Common myeloid progenitor, CD34-positive (primary cell): ENCODE results near the gene BMAL1.

Experiments used
- CTCF ChIA-PET: fragments of 350-600 bp; sonication (Branson Sonifier 250); formaldehyde crosslinking; loops from one replicate; lab custom pipeline; 2021; ENCODE audit warnings: antibody characterized with exemption; lab: Charles Lee
- POLR2A ChIA-PET: fragments of 350-600 bp; sonication (Branson Sonifier 250); formaldehyde crosslinking; loops from one replicate; lab custom pipeline; 2021; ENCODE audit warnings: antibody characterized with exemption; lab: Charles Lee
- DNase-seq, 3 donors: peaks; one replicate each; pipeline versions ENCODE4 v3.0.0 to v3.0.0-alpha.2; 2013
- H3K27ac ChIP-seq, 2 experiments: 1 replicate in 1 of 2; 2 replicates in 1 of 2; pipeline ENCODE4 v1.7.0; 2013; ENCODE audit warnings: inconsistent platforms in 2 of 2, low read length in 2 of 2, mild to moderate bottlenecking in 2 of 2, low read depth in 1 of 2, moderate library complexity in 1 of 2; ENCODE audit not compliant: severe bottlenecking in 2 of 2, insufficient read depth in 1 of 2, poor library complexity in 1 of 2
- H3K27me3 ChIP-seq, 5 experiments: replicated peaks in 2 of 5; 1 replicate in 3 of 5; 2 replicates in 2 of 5; pipeline versions ENCODE4 v1.6.1 to v1.7.0; 2013; ENCODE audit warnings: low read length in 4 of 5, mild to moderate bottlenecking in 2 of 5, moderate library complexity in 2 of 5, inconsistent platforms in 1 of 5; ENCODE audit not compliant: insufficient read depth in 5 of 5, control insufficient read depth in 4 of 5
- H3K36me3 ChIP-seq, 4 experiments: 1 replicate in 2 of 4; 2 replicates in 2 of 4; pipeline versions ENCODE4 v1.6.1 to v1.7.0; 2013; ENCODE audit warnings: low read length in 3 of 4, control low read depth in 1 of 4, mild to moderate bottlenecking in 1 of 4; ENCODE audit not compliant: control insufficient read depth in 4 of 4, insufficient read depth in 4 of 4
- H3K4me1 ChIP-seq, 4 experiments: 1 replicate in 3 of 4; 2 replicates in 1 of 4; pipeline versions ENCODE4 v1.6.1 to v1.7.1; 2013; ENCODE audit warnings: low read length in 3 of 4, mild to moderate bottlenecking in 3 of 4, control low read depth in 1 of 4, inconsistent platforms in 1 of 4, moderate library complexity in 1 of 4; ENCODE audit not compliant: control insufficient read depth in 4 of 4, insufficient read depth in 4 of 4; ENCODE audit errors: control extremely low read depth in 1 of 4
- H3K4me3 ChIP-seq, 7 experiments: 1 replicate in 4 of 7; 2 replicates in 3 of 7; pipeline versions ENCODE4 v1.5.1 to v1.7.0; 2013; ENCODE audit warnings: mild to moderate bottlenecking in 7 of 7, low read length in 6 of 7, moderate library complexity in 6 of 7, inconsistent platforms in 2 of 7, low read depth in 2 of 7, control low read depth in 1 of 7; ENCODE audit not compliant: insufficient read depth in 4 of 7, control insufficient read depth in 1 of 7; ENCODE audit errors: extremely low read depth in 1 of 7
- H3K9me3 ChIP-seq, 5 experiments: 1 replicate in 4 of 5; 2 replicates in 1 of 5; pipeline versions ENCODE4 v1.6.1 to v1.7.1; 2013; ENCODE audit warnings: low read length in 4 of 5, mild to moderate bottlenecking in 2 of 5, inconsistent platforms in 1 of 5, low read depth in 1 of 5, moderate library complexity in 1 of 5; ENCODE audit not compliant: control insufficient read depth in 4 of 5, insufficient read depth in 2 of 5; ENCODE audit errors: control extremely low read depth in 1 of 5
- WGBS: methylation state at CpG from one replicate; pipeline ENCODE4 v1.1.5; 2013; ENCODE audit not compliant: insufficient coverage; 5-methylcytosine and 5-hydroxymethylcytosine counted together

Gene BMAL1

GRCh38 chr11:13271060-13271693 is 6.4 kb upstream of the BMAL1 start:
- peaks cover 0 to 1% (median under 1%) of the 10 kb centered on the region in 4 experiments for H3K4me1 ChIP-seq
- H3K36me3 ChIP-seq, result no peaks in the 10 kb centered on the region
- no peak overlapping the region for H3K4me3 ChIP-seq
- ChIA-PET CTCF (no interaction called here), POLR2A (no interaction called here)
- no peak for DNase-seq
- WGBS, result 100% methylated on average over 1 of the region's 1 CpG
- H3K9me3 ChIP-seq, result peaks cover 0 to 1% (median 0%) of the 10 kb centered on the region in 5 experiments
- peaks cover 0 to 17% (median 8%) of the 10 kb centered on the region in 5 experiments for H3K27me3 ChIP-seq
- no peak overlapping the region for H3K27ac ChIP-seq

DNA sequence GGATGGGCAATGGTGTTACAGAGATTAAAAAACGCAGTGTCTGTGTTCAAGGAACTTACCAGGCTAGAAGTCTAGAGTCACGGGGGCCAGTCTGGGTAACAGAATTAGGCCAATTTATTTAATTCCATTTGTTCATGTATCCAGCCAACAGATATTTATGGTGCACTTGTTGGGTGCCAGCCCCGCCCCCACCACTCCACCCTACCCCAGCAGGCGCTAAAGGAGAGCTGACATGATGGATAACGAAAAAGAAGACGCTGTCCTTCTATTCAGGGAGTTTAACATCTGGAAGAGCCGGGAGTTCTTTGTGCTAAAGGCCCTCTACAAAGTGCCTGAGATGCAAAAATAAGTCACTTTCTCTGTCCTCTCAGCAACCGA is 1.1 kb upstream of the BMAL1 start:
- CTCF ChIA-PET, result interaction anchor here (1.5 kb wide), 1 partner anchor 59 kb away, joined by 3 read pairs; no protein-coding TSS in a partner anchor
- 4% methylated on average over 5 of the region's 8 CpGs for WGBS
- DNase-seq, result no peak
- H3K4me3 ChIP-seq, result peak overlapping the region; percentile 76 to 95 (median 86)
- H3K36me3 ChIP-seq, result no peaks in the 10 kb centered on the region
- H3K9me3 ChIP-seq, result peaks cover 0 to 1% (median 0%) of the 10 kb centered on the region in 5 experiments
- H3K4me1 ChIP-seq, result peaks cover 9 to 32% (median 26%) of the 10 kb centered on the region in 4 experiments
- H3K27me3 ChIP-seq, result peaks cover 0 to 48% (median 20%) of the 10 kb centered on the region in 5 experiments
- H3K27ac ChIP-seq, result no peak overlapping the region
- POLR2A ChIA-PET, result interaction anchor here (0.8 kb wide), 1 partner anchor 31 kb away, joined by 3 read pairs; no protein-coding TSS in a partner anchor

- H3K27ac ChIP-seq, result no peak overlapping the region
- ChIA-PET CTCF (interaction anchor here (1.5 kb wide), 1 partner anchor 58 kb away, joined by 3 read pairs; no protein-coding TSS in a partner anchor), POLR2A (interaction anchor here (0.6 to 0.8 kb wide), 2 partner anchors 30 to 61 kb away, joined by 3 to 6 read pairs; no protein-coding TSS in a partner anchor)
- H3K36me3 ChIP-seq, result no peaks in the 10 kb centered on the region
- peak; percentile 97 to 99 (median 98) for DNase-seq
- peaks cover 0 to 1% (median 0%) of the 10 kb centered on the region in 5 experiments for H3K9me3 ChIP-seq
- H3K4me1 ChIP-seq, result peaks cover 9 to 32% (median 26%) of the 10 kb centered on the region in 4 experiments
- peak overlapping the region; percentile 76 to 95 (median 86) for H3K4me3 ChIP-seq
- WGBS, result under 1% methylated on average over 51 of the region's 72 CpGs
- H3K27me3 ChIP-seq, result peaks cover 0 to 48% (median 20%) of the 10 kb centered on the region in 5 experiments
Measured at GRCh38 chr11:13276832-13277767, 490 bp upstream of the BMAL1 start.

DNA sequence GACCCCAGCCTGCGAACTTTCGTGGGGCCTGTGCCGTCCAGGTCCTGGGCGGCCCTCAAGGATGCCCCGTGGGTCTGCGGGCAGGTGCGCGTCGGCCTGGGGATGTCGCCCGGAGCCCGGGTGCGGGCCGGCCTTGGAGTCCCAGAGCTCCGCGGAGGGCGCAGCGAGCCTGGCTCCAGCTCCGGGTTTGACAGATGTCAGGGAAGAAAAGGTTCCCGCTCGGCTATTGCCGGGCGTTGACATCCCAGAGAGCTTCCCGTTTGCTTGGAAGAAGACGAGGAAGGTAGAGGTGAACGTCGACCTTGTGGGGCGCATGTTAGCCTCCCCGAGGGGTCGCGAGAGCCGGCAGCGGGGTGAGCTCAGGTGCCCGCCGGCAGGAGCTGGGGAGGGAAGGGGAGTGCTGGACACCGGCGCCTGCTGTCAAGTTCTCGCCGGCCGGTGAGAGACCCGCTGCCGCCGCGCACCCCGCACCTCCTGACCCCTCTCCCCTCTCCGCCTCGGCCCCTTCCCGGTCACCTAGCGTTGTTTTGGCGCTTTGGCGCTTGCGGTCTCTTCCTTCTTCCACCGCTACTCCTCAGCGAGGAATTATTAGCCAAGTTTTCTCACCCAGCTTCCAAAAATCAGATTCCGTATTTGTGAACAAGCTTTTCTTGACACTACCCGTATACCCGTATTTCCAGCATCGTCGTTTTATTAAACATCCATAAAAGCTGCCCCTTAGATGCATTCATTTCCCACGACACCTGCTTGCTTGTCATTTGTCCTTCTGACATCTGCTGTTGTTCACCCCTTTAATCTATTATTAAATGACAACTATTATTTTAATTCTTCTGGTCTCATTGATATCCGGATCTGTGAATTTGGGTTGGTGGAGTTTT is 1.3 kb downstream of the BMAL1 start:
- Histone ChIP-seq H3K27me3 (peaks cover 0 to 50% (median 17%) of the 10 kb centered on the region in 5 experiments), H3K4me1 (peaks cover 9 to 32% (median 26%) of the 10 kb centered on the region in 4 experiments)

GRCh38 chr11:13279487-13279834 is 1.9 kb downstream of the BMAL1 start:
- Histone ChIP-seq H3K9me3 (no peaks in the 10 kb centered on the region), H3K4me3 (peak overlapping the region in 1 of 7 experiments; percentile 86), H3K36me3 (no peaks in the 10 kb centered on the region), H3K4me1 (peaks cover 9 to 32% (median 26%) of the 10 kb centered on the region in 4 experiments), H3K27me3 (peaks cover 0 to 47% (median 16%) of the 10 kb centered on the region in 5 experiments), H3K27ac (no peak overlapping the region)
- ChIA-PET CTCF (interaction anchor here (1.2 to 1.9 kb wide), 4 partner anchors 8 to 64 kb away, joined by 4 to 6 read pairs (median 4); no protein-coding TSS in a partner anchor), POLR2A (no interaction called here)
- WGBS, result no CpG with 5 or more reads among the region's 3 CpGs
- no peak for DNase-seq

More for the DNA sequence above, 1.3 kb downstream of the BMAL1 start:
- Histone ChIP-seq H3K9me3 (peaks cover 0 to 1% (median 0%) of the 10 kb centered on the region in 5 experiments), H3K4me3 (peak overlapping the region; percentile 58 to 86 (median 73)), H3K27ac (no peak overlapping the region), H3K36me3 (no peaks in the 10 kb centered on the region)
- 4% methylated on average over 56 of the region's 61 CpGs for WGBS
- CTCF ChIA-PET, result interaction anchor here (1.0 to 1.9 kb wide), 5 partner anchors 9 to 65 kb away, joined by 3 to 6 read pairs (median 4); no protein-coding TSS in a partner anchor
- POLR2A ChIA-PET, result no interaction called here
- DNase-seq, result peak in 2 of 3 donors; percentile 17 to 18

DNA sequence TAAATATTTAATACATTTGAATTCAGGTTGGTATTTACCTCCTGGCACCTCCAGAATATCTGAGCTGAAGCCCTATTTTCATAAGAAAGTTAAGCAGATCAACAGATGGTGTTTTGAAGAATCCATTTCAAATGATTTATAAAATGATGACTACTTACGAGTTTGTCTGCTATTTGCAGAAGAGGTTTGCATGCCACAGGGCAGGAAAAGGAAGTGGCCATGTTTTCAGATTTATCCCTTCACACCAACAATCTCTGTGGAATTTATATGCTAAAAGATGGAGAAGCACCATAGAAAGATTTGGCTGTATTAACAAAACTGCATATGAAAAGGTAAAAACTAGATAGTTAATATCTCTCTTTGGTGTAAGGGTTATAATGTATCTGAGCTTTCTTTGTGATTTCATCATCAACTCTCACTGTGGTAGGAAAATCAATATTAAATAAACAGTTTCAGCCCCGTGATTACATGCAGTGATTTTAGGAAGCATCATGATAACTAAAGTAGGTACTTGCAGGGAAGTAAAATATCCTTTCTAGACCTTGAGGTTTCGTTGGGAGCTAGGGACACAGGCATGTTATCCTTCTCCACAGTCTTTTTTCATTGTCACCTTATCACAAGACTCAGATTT is 2.6 kb downstream of the BMAL1 start:
- no peak overlapping the region for H3K27ac ChIP-seq
- CTCF ChIA-PET, result interaction anchor here (1.0 to 1.8 kb wide), 2 partner anchors 17 to 63 kb away, joined by 4 to 5 read pairs; no protein-coding TSS in a partner anchor

More for the DNA sequence above, 2.6 kb downstream of the BMAL1 start:
- no peaks in the 10 kb centered on the region for H3K36me3 ChIP-seq
- DNase-seq, result peak in 2 of 3 donors; percentile 49 to 61
- 100% methylated on average over 1 of the region's 3 CpGs for WGBS
- no peak overlapping the region for H3K4me3 ChIP-seq
- no peaks in the 10 kb centered on the region for H3K9me3 ChIP-seq
- peaks cover 9 to 32% (median 26%) of the 10 kb centered on the region in 4 experiments for H3K4me1 ChIP-seq
- POLR2A ChIA-PET, result no interaction called here
- H3K27me3 ChIP-seq, result peaks cover 0 to 40% (median 15%) of the 10 kb centered on the region in 5 experiments
